K562 (cell line): ENCODE results near the gene CBFA2T3.

Experiments used
- HMG20A ChIP-seq: fragments of 450-650 bp; formaldehyde crosslinking; conservative IDR thresholded peaks from 2 replicates; pipeline ENCODE4 v1.4.0; 2020; ENCODE audit warnings: mild to moderate bottlenecking, mixed read lengths
- JUN ChIP-seq, 2 experiments: sonication (generic) in 1 of 2; formaldehyde crosslinking in 1 of 2; IDR thresholded peaks; 2 replicates each; pipeline versions ENCODE4 v1.6.1 to v1.8.0; 2012 to 2022; ENCODE audit warnings: borderline replicate concordance in 2 of 2, mild to moderate bottlenecking in 2 of 2, improper control_type of control experiment in 1 of 2, low read depth in 1 of 2, low read length in 1 of 2, missing genetic modification reagents in 1 of 2
- RFX5 ChIP-seq: IDR thresholded peaks from 2 replicates; pipeline ENCODE4 v1.6.1; 2011; ENCODE audit warnings: low read depth, mild to moderate bottlenecking, improper control_type of control experiment, low read length
- RNF2 ChIP-seq: sonication (generic); IDR thresholded peaks from 2 replicates; pipeline ENCODE4 v1.6.1; 2016
- SOX6 ChIP-seq: fragments of 450-650 bp; IDR thresholded peaks from 2 replicates; pipeline ENCODE4 v1.6.1; 2014; ENCODE audit warnings: mild to moderate bottlenecking
- ZNF23 ChIP-seq: fragments of 250-450 bp; sonication (Bioruptor Pico); IDR thresholded peaks from 2 replicates; pipeline ENCODE4 v1.4.0; 2020; ENCODE audit warnings: mild to moderate bottlenecking

GRCh38 chr16:88934066-88934667, 42.8 kb downstream of the CBFA2T3 start:
- TF ChIP-seq HMG20A (no peak), JUN (IDR thresholded peaks at IDR 0.05; ENCODE audit: borderline replicate concordance, low read depth, low read length) (no peak), JUN (CRISPR knock-in tag; IDR thresholded peaks at IDR 0.05; ENCODE audit: borderline replicate concordance) (no peak), RFX5 (no peak), ZNF23 (CRISPR knock-in tag) (no peak), RNF2 (no peak), SOX6 (no peak)
